Body of pancreas (tissue), 4 donors: ENCODE results near the gene ERICH3.
"Not testable (repeated sequence)": the region's sequence is repeated elsewhere in the genome, so short reads cannot be mapped to it uniquely, and the experiment has no call there.

ENCODE experiments used
- POLR2A ChIP-seq, 3 donors: fragments of 450-650 bp; IDR thresholded peaks; one replicate each; pipeline ENCODE4 v1.6.1; 2016; ENCODE audit warnings: antibody characterized with exemption in 3 of 3, mild to moderate bottlenecking in 2 of 3
- TF ChIP-seq, protein P1 (sequence below), 7 experiments: fragments of 450-650 bp in 4 of 7; fragments of 200-600 bp in 3 of 7; sonication (generic) in 3 of 7; IDR thresholded peaks; one replicate each; pipeline ENCODE4 v1.5.1; 2016 to 2019; ENCODE audit warnings: antibody characterized with exemption in 7 of 7

DNA sequence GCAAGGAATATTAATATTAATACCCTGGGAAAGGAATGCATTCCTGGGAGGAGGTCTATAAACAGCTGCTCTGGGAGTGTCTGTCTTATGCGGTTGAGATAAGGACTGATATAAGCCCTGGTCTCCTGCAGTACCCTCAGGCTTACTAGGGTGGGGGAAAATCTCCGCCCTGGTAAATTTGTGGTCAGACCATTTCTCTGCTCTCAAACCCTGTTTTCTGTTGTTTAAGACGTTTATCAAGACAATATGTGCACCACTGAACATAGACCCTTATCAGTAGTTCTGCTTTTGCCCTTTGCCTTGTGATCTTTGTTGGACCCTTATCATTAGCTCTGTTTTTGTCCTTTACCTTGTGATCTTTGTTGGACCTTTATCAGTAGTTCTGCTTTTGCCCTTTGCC is 2.7 kb downstream of the ERICH3 start:
- TF ChIP-seq, protein P1, sequence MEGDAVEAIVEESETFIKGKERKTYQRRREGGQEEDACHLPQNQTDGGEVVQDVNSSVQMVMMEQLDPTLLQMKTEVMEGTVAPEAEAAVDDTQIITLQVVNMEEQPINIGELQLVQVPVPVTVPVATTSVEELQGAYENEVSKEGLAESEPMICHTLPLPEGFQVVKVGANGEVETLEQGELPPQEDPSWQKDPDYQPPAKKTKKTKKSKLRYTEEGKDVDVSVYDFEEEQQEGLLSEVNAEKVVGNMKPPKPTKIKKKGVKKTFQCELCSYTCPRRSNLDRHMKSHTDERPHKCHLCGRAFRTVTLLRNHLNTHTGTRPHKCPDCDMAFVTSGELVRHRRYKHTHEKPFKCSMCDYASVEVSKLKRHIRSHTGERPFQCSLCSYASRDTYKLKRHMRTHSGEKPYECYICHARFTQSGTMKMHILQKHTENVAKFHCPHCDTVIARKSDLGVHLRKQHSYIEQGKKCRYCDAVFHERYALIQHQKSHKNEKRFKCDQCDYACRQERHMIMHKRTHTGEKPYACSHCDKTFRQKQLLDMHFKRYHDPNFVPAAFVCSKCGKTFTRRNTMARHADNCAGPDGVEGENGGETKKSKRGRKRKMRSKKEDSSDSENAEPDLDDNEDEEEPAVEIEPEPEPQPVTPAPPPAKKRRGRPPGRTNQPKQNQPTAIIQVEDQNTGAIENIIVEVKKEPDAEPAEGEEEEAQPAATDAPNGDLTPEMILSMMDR (IDR thresholded peaks at IDR 0.05), result not testable (repeated sequence)
- TF ChIP-seq POLR2A (IDR thresholded peaks at IDR 0.05), result not testable (repeated sequence)
